Fibroblast of lung (primary cell): ENCODE measurements around the gene HSD17B12. TPM values are rescaled to one million over a fixed set of nuclear protein-coding genes. Genes with fewer than 3 reads are reported as not detected.

Source experiments
- DNase-seq, 2 donors: peaks; one replicate each; pipeline versions ENCODE4 v3.0.0 to v3.0.0-alpha.2; 2010; ENCODE audit warnings: low read depth in 2 of 2
- H2AFZ ChIP-seq: 2 replicates; pipeline ENCODE4 v1.5.1; 2012; ENCODE audit warnings: low read length, control low read depth, inconsistent platforms
- H3K27ac ChIP-seq: 2 replicates; pipeline ENCODE4 v1.5.1; 2011; ENCODE audit warnings: low read length, control low read depth; ENCODE audit not compliant: insufficient read depth
- H3K27me3 ChIP-seq: 2 replicates; pipeline ENCODE4 v1.5.1; 2011; ENCODE audit warnings: mild to moderate bottlenecking, low read length; ENCODE audit not compliant: control insufficient read depth, insufficient read depth
- H3K36me3 ChIP-seq: 2 replicates; pipeline ENCODE4 v1.5.1; 2011; ENCODE audit warnings: low read length; ENCODE audit not compliant: control insufficient read depth, insufficient read depth
- H3K4me1 ChIP-seq: 2 replicates; pipeline ENCODE4 v1.5.1; 2011; ENCODE audit warnings: low read length; ENCODE audit not compliant: control insufficient read depth, insufficient read depth; ENCODE audit errors: extremely low read depth
- H3K4me2 ChIP-seq: 2 replicates; pipeline ENCODE4 v1.5.1; 2011; ENCODE audit warnings: low read length, control low read depth; ENCODE audit not compliant: insufficient read depth; ENCODE audit errors: extremely low read depth
- H3K4me3 ChIP-seq, 4 experiments: fragments of 200-600 bp in 1 of 4; sonication (generic) in 1 of 4; replicated peaks in 1 of 4; 2 replicates each; pipeline ENCODE4 v1.5.1; 2011 to 2016; ENCODE audit warnings: low read length in 4 of 4, low read depth in 3 of 4, mild to moderate bottlenecking in 3 of 4, control low read depth in 2 of 4, inconsistent platforms in 1 of 4, mixed read lengths in 1 of 4; ENCODE audit not compliant: insufficient read depth in 1 of 4; ENCODE audit errors: control extremely low read depth in 1 of 4
- H3K79me2 ChIP-seq: 2 replicates; pipeline ENCODE4 v1.5.1; 2012; ENCODE audit warnings: mild to moderate bottlenecking, low read length, inconsistent platforms; ENCODE audit not compliant: control insufficient read depth, insufficient read depth
- H3K9ac ChIP-seq: 2 replicates; pipeline ENCODE4 v1.5.1; 2011; ENCODE audit warnings: mild to moderate bottlenecking, low read length, control low read depth; ENCODE audit not compliant: insufficient read depth
- H3K9me3 ChIP-seq: 2 replicates; pipeline ENCODE4 v1.5.1; 2012; ENCODE audit warnings: low read depth, low read length; ENCODE audit not compliant: control insufficient read depth, insufficient read depth
- H4K20me1 ChIP-seq: 2 replicates; pipeline ENCODE4 v1.5.1; 2011; ENCODE audit warnings: low read length; ENCODE audit not compliant: control insufficient read depth, insufficient read depth; ENCODE audit errors: extremely low read depth
- CTCF ChIP-seq, 2 donors: IDR thresholded peaks in 1 of 2; conservative IDR thresholded peaks in 1 of 2; 1 replicate in 1 of 2; 2 replicates in 1 of 2; pipeline ENCODE4 v1.5.1; 2011 to 2012; ENCODE audit warnings: low read length in 2 of 2, control low read depth in 1 of 2, inconsistent platforms in 1 of 2, low read depth in 1 of 2, mild to moderate bottlenecking in 1 of 2
- EZH2 ChIP-seq: IDR thresholded peaks from 2 replicates; pipeline ENCODE4 v1.5.1; 2012; ENCODE audit warnings: low read length, control low read depth, mild to moderate bottlenecking; ENCODE audit errors: missing control alignments
- polyA plus RNA-seq, 2 donors: library from polyadenylated mRNA; depleted of rRNA in 1 of 2; stranded (reverse) in 1 of 2; unstranded in 1 of 2; fragments of >200 nt; gene quantifications; 2 replicates each; pipeline ENCODE4 v1.2.1, GENCODE V29; 2011 to 2012; ENCODE audit warnings: missing spikeins in 1 of 2
- total RNA-seq: library from RNA; depleted of rRNA; stranded (reverse); fragments of >200 nt; gene quantifications from 2 replicates; pipeline ENCODE4 v1.2.1, GENCODE V29; 2014

Gene HSD17B12
- total and polyA plus RNA-seq, 2 donors (not counting 1 experiment from before 2014, with no cell fraction given), result 95.4 to 122 TPM

GRCh38 chr11:43712676-43713075 lies 32.1 kb downstream of the HSD17B12 start:
- H4K20me1 ChIP-seq, result no peaks in the 10 kb centered on the region
- H3K79me2 ChIP-seq, result peaks cover 1% of the 10 kb centered on the region
- DNase-seq, result peak; percentile 34 to 81
- no peak overlapping the region for H3K9ac ChIP-seq
- H3K27me3 ChIP-seq, result no peaks in the 10 kb centered on the region
- no peak overlapping the region for H2AFZ ChIP-seq
- no peaks in the 10 kb centered on the region for H3K9me3 ChIP-seq
- no peak overlapping the region for H3K4me2 ChIP-seq
- no peaks in the 10 kb centered on the region for H3K36me3 ChIP-seq
- H3K27ac ChIP-seq, result no peak overlapping the region
- no peak for TF ChIP-seq CTCF (conservative IDR thresholded peaks at IDR 0.05 in 1 of 2, IDR thresholded peaks at IDR 0.05 in 1 of 2; ENCODE audit: low read depth in 1 of 2, low read length in 2 of 2)
- TF ChIP-seq EZH2, result no peak
- no peaks in the 10 kb centered on the region for H3K4me1 ChIP-seq
- H3K4me3 ChIP-seq, result no peak overlapping the region

- H3K36me3 ChIP-seq, result no peaks in the 10 kb centered on the region
- H2AFZ ChIP-seq, result no peak overlapping the region
- no peak overlapping the region for H3K4me3 ChIP-seq
- peaks cover 1% of the 10 kb centered on the region for H3K79me2 ChIP-seq
- no peaks in the 10 kb centered on the region for H3K27me3 ChIP-seq
- H3K9me3 ChIP-seq, result no peaks in the 10 kb centered on the region
- no peak overlapping the region for H3K27ac ChIP-seq
- H3K4me1 ChIP-seq, result no peaks in the 10 kb centered on the region
- no peak for TF ChIP-seq CTCF (conservative IDR thresholded peaks at IDR 0.05 in 1 of 2, IDR thresholded peaks at IDR 0.05 in 1 of 2; ENCODE audit: low read depth in 1 of 2, low read length in 2 of 2)
- no peak for TF ChIP-seq EZH2
- no peak overlapping the region for H3K4me2 ChIP-seq
- H4K20me1 ChIP-seq, result no peaks in the 10 kb centered on the region
- no peak for DNase-seq
- no peak overlapping the region for H3K9ac ChIP-seq
Observed at GRCh38 chr11:43718373-43718772, 37.8 kb downstream of the HSD17B12 start.

GRCh38 chr11:43723617-43724016 lies 43.1 kb downstream of the HSD17B12 start:
- Histone ChIP-seq H3K79me2 (no peaks in the 10 kb centered on the region), H3K36me3 (no peaks in the 10 kb centered on the region), H4K20me1 (no peaks in the 10 kb centered on the region), H3K27ac (no peak overlapping the region), H3K4me1 (no peaks in the 10 kb centered on the region), H3K9ac (no peak overlapping the region), H3K27me3 (no peaks in the 10 kb centered on the region), H3K9me3 (no peaks in the 10 kb centered on the region), H3K4me2 (no peak overlapping the region), H3K4me3 (no peak overlapping the region), H2AFZ (no peak overlapping the region)
- TF ChIP-seq EZH2 (no peak), CTCF (conservative IDR thresholded peaks at IDR 0.05 in 1 of 2, IDR thresholded peaks at IDR 0.05 in 1 of 2; ENCODE audit: low read depth in 1 of 2, low read length in 2 of 2) (no peak)
- DNase-seq, result no peak
